ENCODE measurements around the gene TMEM128.
"Not testable (repeated sequence)": the region's sequence is repeated elsewhere in the genome, so short reads cannot be mapped to it uniquely, and the experiment has no call there.

The TMEM128 gene

DNA sequence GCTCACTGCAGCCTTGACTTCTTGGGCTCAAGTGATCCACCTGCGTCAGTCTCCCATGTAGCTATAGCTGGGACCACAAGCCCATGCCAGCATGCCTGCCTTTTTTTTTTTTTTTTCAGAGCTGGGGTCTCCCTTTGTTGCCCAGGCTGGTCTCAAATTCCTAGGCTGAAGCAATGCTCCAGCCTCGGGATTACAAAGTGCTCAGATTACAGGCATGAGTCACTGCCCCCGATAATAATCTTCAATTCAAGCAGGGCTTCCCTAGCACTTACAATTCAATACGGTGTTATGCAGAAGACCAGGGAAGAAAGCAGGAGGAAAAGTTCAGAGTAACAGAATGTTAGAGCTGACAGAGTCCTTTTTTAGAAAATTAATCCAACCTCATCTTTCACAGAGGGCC, 47.4 kb downstream of the TMEM128 start:
- no peak for TF ChIP-seq MYC (IDR thresholded peaks at IDR 0.05; ENCODE audit: low read depth, low read length)
- TF ChIP-seq POLR2A (IDR thresholded peaks at IDR 0.05; ENCODE audit: extremely low read depth, insufficient read length) = no peak
- TF ChIP-seq, protein P1, sequence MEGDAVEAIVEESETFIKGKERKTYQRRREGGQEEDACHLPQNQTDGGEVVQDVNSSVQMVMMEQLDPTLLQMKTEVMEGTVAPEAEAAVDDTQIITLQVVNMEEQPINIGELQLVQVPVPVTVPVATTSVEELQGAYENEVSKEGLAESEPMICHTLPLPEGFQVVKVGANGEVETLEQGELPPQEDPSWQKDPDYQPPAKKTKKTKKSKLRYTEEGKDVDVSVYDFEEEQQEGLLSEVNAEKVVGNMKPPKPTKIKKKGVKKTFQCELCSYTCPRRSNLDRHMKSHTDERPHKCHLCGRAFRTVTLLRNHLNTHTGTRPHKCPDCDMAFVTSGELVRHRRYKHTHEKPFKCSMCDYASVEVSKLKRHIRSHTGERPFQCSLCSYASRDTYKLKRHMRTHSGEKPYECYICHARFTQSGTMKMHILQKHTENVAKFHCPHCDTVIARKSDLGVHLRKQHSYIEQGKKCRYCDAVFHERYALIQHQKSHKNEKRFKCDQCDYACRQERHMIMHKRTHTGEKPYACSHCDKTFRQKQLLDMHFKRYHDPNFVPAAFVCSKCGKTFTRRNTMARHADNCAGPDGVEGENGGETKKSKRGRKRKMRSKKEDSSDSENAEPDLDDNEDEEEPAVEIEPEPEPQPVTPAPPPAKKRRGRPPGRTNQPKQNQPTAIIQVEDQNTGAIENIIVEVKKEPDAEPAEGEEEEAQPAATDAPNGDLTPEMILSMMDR (IDR thresholded peaks at IDR 0.05; ENCODE audit: low read depth, low read length) = no peak
- TF ChIP-seq, protein P2, sequence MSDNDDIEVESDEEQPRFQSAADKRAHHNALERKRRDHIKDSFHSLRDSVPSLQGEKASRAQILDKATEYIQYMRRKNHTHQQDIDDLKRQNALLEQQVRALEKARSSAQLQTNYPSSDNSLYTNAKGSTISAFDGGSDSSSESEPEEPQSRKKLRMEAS (IDR thresholded peaks at IDR 0.05; ENCODE audit: low read depth, low read length) = no peak
- no peak for DNase-seq (ENCODE audit: low read depth)
- H3K4me3 ChIP-seq (ENCODE audit: low read depth, low read length) = no peak overlapping the region

DNA sequence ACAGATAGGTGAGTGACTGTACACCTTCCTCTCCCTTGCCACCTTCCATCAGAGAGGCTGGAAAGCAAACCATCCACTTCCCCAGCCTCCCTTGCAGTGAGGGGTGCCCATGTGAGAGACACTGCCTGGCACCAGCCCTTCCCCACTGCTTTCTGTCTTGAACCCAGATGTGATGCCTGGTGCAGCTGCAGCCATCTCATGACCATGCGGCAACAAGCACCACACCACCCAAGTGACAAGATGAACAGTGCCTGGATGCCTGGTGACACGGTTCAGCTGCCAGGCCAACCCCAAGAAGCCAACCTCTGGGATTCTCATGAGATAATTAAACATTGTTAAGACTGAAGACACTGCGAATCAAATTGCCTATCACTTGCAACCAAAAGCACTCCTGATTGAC, 52.7 kb downstream of the TMEM128 start:
- no peak for DNase-seq (ENCODE audit: low read depth)
- H3K4me3 ChIP-seq (ENCODE audit: low read depth, low read length) = no peak overlapping the region
- TF ChIP-seq, protein P1 (IDR thresholded peaks at IDR 0.05; ENCODE audit: low read depth, low read length) = no peak
- TF ChIP-seq POLR2A (IDR thresholded peaks at IDR 0.05; ENCODE audit: extremely low read depth, insufficient read length) = no peak
- no peak for TF ChIP-seq MYC (IDR thresholded peaks at IDR 0.05; ENCODE audit: low read depth, low read length)
- TF ChIP-seq, protein P2 (IDR thresholded peaks at IDR 0.05; ENCODE audit: low read depth, low read length) = no peak

DNA sequence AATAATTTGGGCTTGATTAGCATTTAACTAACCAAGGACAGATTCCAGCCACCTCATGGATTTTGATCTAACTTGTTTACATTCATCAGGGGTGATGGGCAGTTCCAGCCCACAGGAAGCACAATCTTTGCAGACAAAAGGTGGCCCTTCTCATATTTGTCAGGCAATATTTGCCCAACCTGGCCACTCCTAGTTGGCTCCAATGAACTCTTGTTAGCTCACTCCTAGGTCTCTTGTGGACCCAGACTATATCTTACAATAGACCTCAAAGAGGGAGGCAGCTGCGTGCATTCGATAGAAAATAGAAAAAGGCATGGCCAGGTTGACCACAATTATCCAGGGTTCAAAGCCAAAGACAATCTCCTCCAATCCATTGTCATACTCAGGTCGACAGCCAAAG, 59.5 kb downstream of the TMEM128 start:
- not testable (repeated sequence) for H3K4me3 ChIP-seq (ENCODE audit: low read depth, low read length); DNase-seq (ENCODE audit: low read depth)
